ENCODE measurements around the gene PLCH2. TPM values are rescaled to one million over a fixed set of nuclear protein-coding genes. Genes with fewer than 3 reads are reported as not detected.

The PLCH2 gene
- total and polyA plus RNA-seq, 3 experiments from 2014 or later: 2.5 to 2.8 (median 2.5) TPM

DNA sequence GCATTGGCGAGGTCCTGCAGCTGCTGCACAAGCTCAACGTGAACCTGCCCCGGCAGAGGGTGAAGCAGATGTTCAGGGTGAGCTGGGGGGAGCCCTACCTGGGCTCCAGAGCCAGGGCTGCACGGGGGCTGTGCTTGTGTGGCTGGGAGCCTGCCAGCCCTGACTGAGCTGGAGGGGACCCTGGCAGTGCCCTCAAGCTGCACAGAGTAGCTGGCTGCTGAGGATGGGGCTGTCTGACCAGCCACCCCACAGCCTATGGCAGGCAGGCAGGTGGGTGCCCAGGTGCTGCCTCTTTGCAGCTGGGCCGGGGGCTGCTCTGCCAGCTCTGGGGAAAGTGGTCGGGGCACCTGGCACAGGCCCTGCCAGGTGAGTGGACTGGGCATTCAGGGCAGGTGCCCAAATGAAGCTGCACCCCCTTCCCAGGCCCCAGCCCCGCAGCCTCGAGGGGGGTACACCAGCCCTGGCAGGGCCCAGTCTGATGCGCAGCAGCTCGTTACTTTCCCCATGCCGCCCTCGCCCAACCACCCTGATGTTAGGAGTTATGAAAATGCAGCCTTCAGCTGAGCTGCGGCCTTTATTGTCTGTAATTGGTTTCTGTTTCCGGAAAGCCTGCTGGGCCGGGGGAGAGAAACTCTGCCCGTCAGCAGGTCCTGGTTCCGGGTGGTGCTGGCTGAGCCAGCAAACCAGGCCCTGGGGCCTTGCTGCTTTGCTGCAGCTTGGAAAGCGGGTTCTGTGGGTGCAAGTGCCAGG is 4.3 kb downstream of the PLCH2 start:
- Histone ChIP-seq H3K36me3 (ENCODE audit: insufficient read depth, low read length) (no peaks in the 10 kb centered on the region), H3K27me3 (ENCODE audit: insufficient read depth, low read length, poor library complexity, severe bottlenecking) (no peaks in the 10 kb centered on the region), H3K9me3 (ENCODE audit: low read length) (no peaks in the 10 kb centered on the region), H3K4me3 (ENCODE audit: low read length) (no peak overlapping the region), H3K27ac (ENCODE audit: low read depth, low read length) (no peak overlapping the region), H3K4me1 (ENCODE audit: insufficient read depth, low read length) (no peaks in the 10 kb centered on the region)
- no peak overlapping the region for H3K4me3 Mint-ChIP-seq
- ChIA-PET POLR2A (no interaction called here), CTCF (no interaction called here)
- H3K27me3 Mint-ChIP-seq: no peaks in the 10 kb centered on the region
- no peaks in the 10 kb centered on the region for H3K9me3 Mint-ChIP-seq
- H3K27ac Mint-ChIP-seq: peak overlapping the region in 1 of 8 donors; percentile 48
- no peaks in the 10 kb centered on the region for H3K36me3 Mint-ChIP-seq
- no peak for DNase-seq
- H3K4me1 Mint-ChIP-seq: peaks cover 3 to 6% (median 5%) of the 10 kb centered on the region in 3 donors

DNA sequence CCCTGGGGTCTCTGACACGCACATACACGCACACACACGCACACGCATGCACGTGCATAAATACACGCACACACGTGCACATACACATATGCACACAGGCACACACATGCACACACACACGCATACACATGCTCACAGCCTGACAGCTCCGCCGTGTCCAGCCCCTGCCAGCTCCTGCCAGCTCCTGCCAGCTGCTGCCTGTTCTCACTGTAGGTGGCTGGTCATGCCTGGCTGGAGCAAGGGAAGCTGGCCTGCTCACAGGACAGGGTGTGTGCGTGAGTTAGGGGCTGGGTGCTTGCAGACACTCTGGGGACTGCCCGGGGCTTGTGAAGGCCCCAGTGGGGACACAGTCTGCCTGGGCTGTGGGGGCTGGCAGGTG is 4.9 kb downstream of the PLCH2 start:
- no peaks in the 10 kb centered on the region for H3K4me1 ChIP-seq (ENCODE audit: insufficient read depth, low read length)
- H3K36me3 ChIP-seq (ENCODE audit: insufficient read depth, low read length): no peaks in the 10 kb centered on the region
- no peaks in the 10 kb centered on the region for H3K9me3 ChIP-seq (ENCODE audit: low read length)
- no peaks in the 10 kb centered on the region for H3K9me3 Mint-ChIP-seq
- POLR2A ChIA-PET: no interaction called here
- H3K27ac Mint-ChIP-seq: peak overlapping the region in 1 of 8 donors; percentile 48
- H3K4me1 Mint-ChIP-seq: peaks cover 3 to 6% (median 5%) of the 10 kb centered on the region in 3 donors
- H3K36me3 Mint-ChIP-seq: no peaks in the 10 kb centered on the region
- H3K27me3 Mint-ChIP-seq: no peaks in the 10 kb centered on the region
- no peak overlapping the region for H3K4me3 Mint-ChIP-seq
- H3K27ac ChIP-seq (ENCODE audit: low read depth, low read length): no peak overlapping the region
- DNase-seq: no peak
- no peak overlapping the region for H3K4me3 ChIP-seq (ENCODE audit: low read length)
- H3K27me3 ChIP-seq (ENCODE audit: insufficient read depth, low read length, poor library complexity, severe bottlenecking): no peaks in the 10 kb centered on the region
- CTCF ChIA-PET: no interaction called here

DNA sequence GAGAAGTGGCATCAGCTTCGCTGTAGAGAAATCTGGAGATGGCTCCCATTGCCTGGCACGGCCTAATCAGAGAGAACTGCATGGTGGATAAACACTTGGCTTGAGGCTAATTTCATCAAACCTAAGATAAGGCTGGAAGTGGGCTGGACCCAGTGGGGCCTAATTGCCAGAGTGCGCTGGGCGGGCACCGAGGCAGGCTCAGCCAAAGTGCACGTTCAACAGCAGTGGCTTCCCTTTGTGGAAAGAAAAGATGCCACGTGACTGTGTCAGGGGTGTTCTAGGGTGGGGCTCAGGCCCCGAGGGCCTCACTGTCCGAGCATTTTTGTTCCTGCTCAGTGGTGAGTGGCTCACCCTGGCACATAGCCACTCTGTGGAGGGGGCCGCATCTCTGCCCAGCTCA is 5.8 kb downstream of the PLCH2 start:
- Mint-ChIP-seq H3K27me3 (no peaks in the 10 kb centered on the region), H3K4me1 (peaks cover 3 to 6% (median 5%) of the 10 kb centered on the region in 3 donors), H3K9me3 (no peaks in the 10 kb centered on the region), H3K36me3 (no peaks in the 10 kb centered on the region), H3K4me3 (no peak overlapping the region), H3K27ac (peak overlapping the region in 1 of 8 donors; percentile 21)
- no peaks in the 10 kb centered on the region for H3K4me1 ChIP-seq (ENCODE audit: insufficient read depth, low read length)
- H3K4me3 ChIP-seq (ENCODE audit: low read length): no peak overlapping the region
- ChIA-PET POLR2A (no interaction called here), CTCF (no interaction called here)
- no peak overlapping the region for H3K27ac ChIP-seq (ENCODE audit: low read depth, low read length)
- DNase-seq: no peak
- H3K27me3 ChIP-seq (ENCODE audit: insufficient read depth, low read length, poor library complexity, severe bottlenecking): no peaks in the 10 kb centered on the region
- H3K36me3 ChIP-seq (ENCODE audit: insufficient read depth, low read length): no peaks in the 10 kb centered on the region
- no peaks in the 10 kb centered on the region for H3K9me3 ChIP-seq (ENCODE audit: low read length)

DNA sequence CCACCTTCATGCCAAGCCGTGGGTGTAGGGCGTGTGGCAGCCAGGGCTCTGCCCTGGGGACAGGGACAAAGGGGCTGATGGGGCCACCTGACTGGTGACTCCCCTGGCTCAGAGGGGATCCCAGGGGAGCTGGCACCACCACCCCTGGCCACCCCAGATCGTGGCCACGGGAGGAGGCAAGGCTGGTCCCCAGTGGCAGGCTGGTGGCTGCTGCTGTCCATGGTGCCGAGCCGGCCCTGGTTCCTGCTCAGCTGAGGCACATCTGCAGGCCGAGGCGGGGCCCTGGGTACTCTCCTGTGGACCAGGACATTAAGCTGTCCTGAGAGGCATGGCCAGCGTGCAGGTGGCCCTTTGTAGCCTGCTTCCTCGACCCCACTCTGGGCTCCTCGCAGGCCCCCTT is 6.5 kb downstream of the PLCH2 start:
- no peaks in the 10 kb centered on the region for H3K4me1 ChIP-seq (ENCODE audit: insufficient read depth, low read length)
- peaks cover 0 to 2% (median under 1%) of the 10 kb centered on the region in 3 donors for H3K36me3 Mint-ChIP-seq
- H3K9me3 Mint-ChIP-seq: no peaks in the 10 kb centered on the region
- no peak overlapping the region for H3K4me3 Mint-ChIP-seq
- H3K4me1 Mint-ChIP-seq: peaks cover 3 to 6% (median 5%) of the 10 kb centered on the region in 3 donors
- no peak for DNase-seq
- H3K36me3 ChIP-seq (ENCODE audit: insufficient read depth, low read length): no peaks in the 10 kb centered on the region
- H3K27me3 ChIP-seq (ENCODE audit: insufficient read depth, low read length, poor library complexity, severe bottlenecking): no peaks in the 10 kb centered on the region
- ChIA-PET CTCF (no interaction called here), POLR2A (no interaction called here)
- H3K27me3 Mint-ChIP-seq: no peaks in the 10 kb centered on the region
- H3K4me3 ChIP-seq (ENCODE audit: low read length): no peak overlapping the region
- H3K27ac ChIP-seq (ENCODE audit: low read depth, low read length): no peak overlapping the region
- H3K27ac Mint-ChIP-seq: no peak overlapping the region
- H3K9me3 ChIP-seq (ENCODE audit: low read length): no peaks in the 10 kb centered on the region

DNA sequence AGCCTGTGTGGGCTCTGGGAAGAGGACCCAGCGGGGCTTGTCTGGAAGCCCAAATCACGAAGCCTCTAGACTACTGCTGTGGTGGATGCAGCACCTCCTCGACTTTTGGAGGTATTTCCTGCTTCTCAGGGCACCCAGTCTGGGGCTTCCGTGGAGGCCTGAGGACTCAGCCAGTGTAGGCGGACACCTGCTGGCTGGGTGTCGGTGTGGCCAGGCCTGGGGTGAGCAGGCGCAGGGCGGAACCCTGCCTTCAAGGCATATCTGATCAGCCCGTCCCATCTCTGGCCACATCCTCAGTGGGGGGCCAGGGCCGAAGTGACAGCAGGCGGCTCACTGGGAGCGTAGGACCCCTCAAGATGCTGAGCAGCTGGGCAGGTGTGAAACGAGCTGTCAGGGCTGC is 6.9 kb downstream of the PLCH2 start:
- Histone ChIP-seq H3K4me1 (ENCODE audit: insufficient read depth, low read length) (no peaks in the 10 kb centered on the region), H3K27me3 (ENCODE audit: insufficient read depth, low read length, poor library complexity, severe bottlenecking) (no peaks in the 10 kb centered on the region), H3K27ac (ENCODE audit: low read depth, low read length) (no peak overlapping the region), H3K9me3 (ENCODE audit: low read length) (no peaks in the 10 kb centered on the region), H3K4me3 (ENCODE audit: low read length) (no peak overlapping the region), H3K36me3 (ENCODE audit: insufficient read depth, low read length) (no peaks in the 10 kb centered on the region)
- no peaks in the 10 kb centered on the region for H3K27me3 Mint-ChIP-seq
- POLR2A ChIA-PET: no interaction called here
- CTCF ChIA-PET: no interaction called here
- H3K27ac Mint-ChIP-seq: no peak overlapping the region
- peaks cover 2 to 7% (median 5%) of the 10 kb centered on the region in 3 donors for H3K36me3 Mint-ChIP-seq
- no peak overlapping the region for H3K4me3 Mint-ChIP-seq
- peaks cover 0 to 3% (median 0%) of the 10 kb centered on the region in 5 donors for H3K9me3 Mint-ChIP-seq
- H3K4me1 Mint-ChIP-seq: peaks cover 3 to 6% (median 5%) of the 10 kb centered on the region in 3 donors
- no peak for DNase-seq

DNA sequence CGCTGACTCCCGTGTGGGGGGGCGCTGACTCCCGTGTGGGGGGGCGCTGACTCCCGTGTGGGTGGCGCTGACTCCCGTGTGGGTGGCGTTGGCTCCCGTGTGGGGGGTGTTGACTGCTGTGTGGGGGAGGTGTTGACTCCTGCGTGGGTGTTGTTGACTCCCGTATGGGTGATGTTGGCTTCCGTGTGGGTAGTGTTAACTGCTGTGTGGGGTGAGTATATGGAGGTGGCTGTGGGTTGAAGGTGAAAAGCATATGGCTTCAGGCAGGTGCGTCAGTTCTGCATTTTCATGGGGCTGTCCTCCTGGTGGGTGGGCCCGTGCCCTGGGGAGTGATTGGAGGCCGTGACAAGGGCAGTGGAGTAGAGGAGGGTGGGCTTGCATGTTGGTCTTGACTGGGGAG is 7.9 kb downstream of the PLCH2 start:
- no peak for DNase-seq
- Histone ChIP-seq H3K27me3 (ENCODE audit: insufficient read depth, low read length, poor library complexity, severe bottlenecking) (no peaks in the 10 kb centered on the region), H3K4me1 (ENCODE audit: insufficient read depth, low read length) (no peaks in the 10 kb centered on the region), H3K36me3 (ENCODE audit: insufficient read depth, low read length) (peaks cover 3% of the 10 kb centered on the region), H3K4me3 (ENCODE audit: low read length) (no peak overlapping the region), H3K27ac (ENCODE audit: low read depth, low read length) (no peak overlapping the region), H3K9me3 (ENCODE audit: low read length) (peaks cover 8% of the 10 kb centered on the region)
- no peaks in the 10 kb centered on the region for H3K27me3 Mint-ChIP-seq
- peak overlapping the region in 1 of 7 donors; percentile 80 for H3K4me3 Mint-ChIP-seq
- H3K9me3 Mint-ChIP-seq: peaks cover 0 to 9% (median 0%) of the 10 kb centered on the region in 5 donors
- H3K4me1 Mint-ChIP-seq: peaks cover 3 to 6% (median 5%) of the 10 kb centered on the region in 3 donors
- POLR2A ChIA-PET: no interaction called here
- H3K27ac Mint-ChIP-seq: peak overlapping the region in 4 of 8 donors; percentile 2 to 83 (median 59)
- CTCF ChIA-PET: no interaction called here
- H3K36me3 Mint-ChIP-seq: peaks cover 2 to 16% (median 11%) of the 10 kb centered on the region in 3 donors

DNA sequence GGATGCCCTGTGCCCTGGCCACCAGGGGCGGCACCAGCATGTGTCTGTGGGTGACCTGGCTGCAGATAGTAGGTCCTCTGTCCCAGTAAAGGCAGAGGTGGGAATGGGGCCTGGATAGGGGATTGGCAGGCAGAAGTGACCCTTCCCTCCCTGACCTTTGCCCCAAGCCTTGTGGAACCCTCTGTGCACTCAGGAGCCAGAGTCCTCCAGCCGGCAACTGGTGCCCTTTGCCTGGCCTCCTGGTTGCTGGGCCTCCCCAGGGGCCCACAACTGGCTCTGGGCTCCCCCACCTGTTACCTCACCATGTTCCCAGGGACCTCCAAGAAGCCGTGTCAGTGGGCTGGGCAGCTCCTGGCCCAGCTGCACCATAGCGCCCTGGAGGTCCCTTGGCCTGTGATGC is 10.0 kb downstream of the PLCH2 start:
- no peak overlapping the region for H3K27ac Mint-ChIP-seq
- no peak overlapping the region for H3K4me3 Mint-ChIP-seq
- H3K4me1 Mint-ChIP-seq: peaks cover 3 to 6% (median 5%) of the 10 kb centered on the region in 3 donors

DNA sequence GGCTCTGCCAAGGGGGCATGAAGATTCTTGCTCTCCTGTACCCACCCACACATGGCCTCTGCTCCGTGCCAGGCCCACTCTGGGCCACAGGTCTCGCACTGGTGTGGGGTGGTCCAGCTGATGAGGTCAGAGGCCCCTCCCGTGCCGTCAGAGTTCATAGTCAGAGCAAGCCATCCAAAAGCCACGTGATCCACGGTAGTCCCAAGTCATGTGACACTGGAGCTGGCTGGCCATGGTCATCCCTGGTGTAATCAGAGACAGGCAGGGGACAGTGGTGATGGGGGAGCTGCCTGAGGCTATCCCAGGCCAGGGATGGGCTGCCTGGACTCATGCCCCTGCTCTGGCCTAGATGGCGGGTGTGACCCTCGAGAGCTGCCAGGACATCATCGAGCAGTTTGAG is 10.5 kb downstream of the PLCH2 start:
- ChIA-PET POLR2A (no interaction called here), CTCF (no interaction called here)
- Histone ChIP-seq H3K27me3 (ENCODE audit: insufficient read depth, low read length, poor library complexity, severe bottlenecking) (no peaks in the 10 kb centered on the region), H3K9me3 (ENCODE audit: low read length) (peaks cover 10% of the 10 kb centered on the region), H3K4me3 (ENCODE audit: low read length) (no peak overlapping the region), H3K27ac (ENCODE audit: low read depth, low read length) (no peak overlapping the region), H3K4me1 (ENCODE audit: insufficient read depth, low read length) (no peaks in the 10 kb centered on the region), H3K36me3 (ENCODE audit: insufficient read depth, low read length) (peaks cover 4% of the 10 kb centered on the region)
- Mint-ChIP-seq H3K27me3 (no peaks in the 10 kb centered on the region), H3K9me3 (peaks cover 0 to 9% (median 0%) of the 10 kb centered on the region in 5 donors), H3K27ac (no peak overlapping the region), H3K4me1 (peaks cover 3 to 6% (median 5%) of the 10 kb centered on the region in 3 donors), H3K36me3 (peaks cover 4 to 23% (median 18%) of the 10 kb centered on the region in 3 donors), H3K4me3 (no peak overlapping the region)
- DNase-seq: no peak

More for the DNA sequence above, 10.0 kb downstream of the PLCH2 start:
- CTCF ChIA-PET: no interaction called here
- peaks cover 4% of the 10 kb centered on the region for H3K36me3 ChIP-seq (ENCODE audit: insufficient read depth, low read length)
- no peaks in the 10 kb centered on the region for H3K4me1 ChIP-seq (ENCODE audit: insufficient read depth, low read length)
- POLR2A ChIA-PET: no interaction called here
- H3K9me3 Mint-ChIP-seq: peaks cover 0 to 9% (median 0%) of the 10 kb centered on the region in 5 donors
- no peak overlapping the region for H3K4me3 ChIP-seq (ENCODE audit: low read length)
- no peaks in the 10 kb centered on the region for H3K27me3 Mint-ChIP-seq
- H3K36me3 Mint-ChIP-seq: peaks cover 2 to 23% (median 15%) of the 10 kb centered on the region in 3 donors
- peaks cover 10% of the 10 kb centered on the region for H3K9me3 ChIP-seq (ENCODE audit: low read length)
- no peaks in the 10 kb centered on the region for H3K27me3 ChIP-seq (ENCODE audit: insufficient read depth, low read length, poor library complexity, severe bottlenecking)
- DNase-seq: no peak
- H3K27ac ChIP-seq (ENCODE audit: low read depth, low read length): no peak overlapping the region
